Heart left ventricle (tissue), 16 donors: ENCODE measurements around the gene ALDH3B2. TPM values are rescaled to one million over a fixed set of nuclear protein-coding genes. Genes with fewer than 3 reads are reported as not detected.

ENCODE experiments used
- ATAC-seq, 4 donors: fragments of 200-7000 bp; cut with Tn5 transposase; one replicate each; pipeline ENCODE4 v1.9.1; 2020 to 2022; ENCODE audit warnings: moderate library complexity in 4 of 4, mild to moderate bottlenecking in 3 of 4, moderate number of reproducible peaks in 1 of 4
- DNase-seq, 5 donors: peaks; one replicate each; pipeline ENCODE4 v3.0.0-alpha.2; 2020
- H3K27ac ChIP-seq, 12 donors: fragments of 200-600 bp; sonication (generic) in 4 of 12; one replicate each; pipeline versions ENCODE4 v1.5.0 to v1.8.0; 2016 to 2022; ENCODE audit warnings: mild to moderate bottlenecking in 2 of 12
- H3K27me3 ChIP-seq, 9 donors: fragments of 200-600 bp; sonication (generic) in 2 of 9; one replicate each; pipeline versions ENCODE4 v1.5.1 to v1.8.0; 2016 to 2022; ENCODE audit warnings: mild to moderate bottlenecking in 3 of 9
- H3K36me3 ChIP-seq, 9 donors: fragments of 200-600 bp; sonication (generic) in 2 of 9; one replicate each; pipeline versions ENCODE4 v1.5.0 to v1.8.0; 2018 to 2022; ENCODE audit warnings: mild to moderate bottlenecking in 2 of 9
- H3K4me1 ChIP-seq, 12 donors: fragments of 200-600 bp; sonication (generic) in 4 of 12; one replicate each; pipeline versions ENCODE4 v1.5.0 to v1.8.0; 2016 to 2022; ENCODE audit warnings: mild to moderate bottlenecking in 3 of 12
- H3K4me3 ChIP-seq, 12 donors: fragments of 200-600 bp; sonication (generic) in 4 of 12; one replicate each; pipeline versions ENCODE4 v1.5.0 to v1.8.0; 2017 to 2022; ENCODE audit warnings: mild to moderate bottlenecking in 9 of 12, moderate library complexity in 4 of 12
- H3K9me3 ChIP-seq, 12 donors: fragments of 200-600 bp; sonication (generic) in 4 of 12; one replicate each; pipeline versions ENCODE4 v1.5.0 to v1.8.0; 2016 to 2022; ENCODE audit warnings: mild to moderate bottlenecking in 1 of 12
- CTCF ChIP-seq, 12 donors: fragments of 200-600 bp; sonication (generic) in 4 of 12; IDR thresholded peaks; one replicate each; pipeline versions ENCODE4 v1.5.0 to v1.8.0; 2018 to 2022; ENCODE audit warnings: antibody characterized with exemption in 12 of 12, mild to moderate bottlenecking in 5 of 12
- POLR2A ChIP-seq, 2 donors: fragments of 450-650 bp; IDR thresholded peaks; one replicate each; pipeline ENCODE4 v1.6.1; 2017; ENCODE audit warnings: antibody characterized with exemption in 2 of 2, mild to moderate bottlenecking in 2 of 2, moderate library complexity in 2 of 2
- WGBS, 4 donors: extraction: QIAGEN DNeasy Blood & Tissue Kit in 2 of 4; methylation state at CpG; one replicate each; pipeline versions ENCODE4 v1.1.5 to v1.1.7; 2013 to 2018; 5-methylcytosine and 5-hydroxymethylcytosine counted together
- intact Hi-C, 10 donors: fragments of 100-400 bp; cut with DNase I; formaldehyde crosslinking; loops; one replicate each; pipeline versions ENCODE4 v1.11.1 to v1.14.2; 2022
- polyA plus RNA-seq, 2 donors: library from polyadenylated mRNA; stranded (reverse); fragments of 200-250 nt; gene quantifications; one replicate each; pipeline ENCODE4 v1.2.3, GENCODE V29; 2013
- total RNA-seq, 9 donors: library from RNA; depleted of rRNA in 2 of 9; stranded (reverse); fragments of >200 nt in 2 of 9; fragmentation: NEBNext Ultra II Directional in 3 of 9; extraction: Animal tissue kit (Norgen Biotek cat#: 25700) in 3 of 9; gene quantifications; one replicate each; pipeline versions ENCODE4 v1.1.0 to v1.2.4, GENCODE V29; 2016 to 2023
- donor health status: ischemic (EF 13 %, LVEDD 7.1; RV severe dilation, severe dysfunction).
- donor health status: healthy with polysubstance abuse.
- donor health status: DM: no; HTN: yes; CAD: no.
- donor health status: DM: no; HTN: no; CAD: no.
- donor health status: ischemic (EF 25% LVEDD 6.9; RV normal size, moderate dysfunction).
- donor health status: ischemic (EF 25% LVEDD 5.7; RV mildly dilated, moderate dysfunction).
- donor health status: healthy.
- donor health status: DM: yes; HTN: yes; CAD: no.
- donor health status: ischemic (EF 35%, LVEDD 5.7; RV mildly dilated, moderate dysfunction).
- donor health status: nonischemic (EF 11% LVEDD 7.7; RV severe dilation, severe dysfunction).
- donor health status: DM: yes; HTN: yes; CAD: no.
- donor health status: PGD.
- donor health status: ischemic (EF 29% LVEDD 5.4; RV normal size, mild dysfunction).
- donor health status: nonischemic (EF 23%, LVEDD 6.1; RV moderate dilation, normal function).

Gene ALDH3B2
- total and polyA plus RNA-seq, 11 donors, result not detected

- H3K27me3 ChIP-seq, result peaks cover 0 to 15% (median 0%) of the 10 kb centered on the region in 9 donors
- no peak for TF ChIP-seq CTCF (IDR thresholded peaks at IDR 0.05)
- no peak for TF ChIP-seq POLR2A (IDR thresholded peaks at IDR 0.05)
- no peaks in the 10 kb centered on the region for H3K9me3 ChIP-seq
- peaks cover 0 to 18% (median 13%) of the 10 kb centered on the region in 9 donors for H3K36me3 ChIP-seq
- DNase-seq (no peak), ATAC-seq (peak in 3 of 4 donors; percentile 9 to 36 (median 21))
- H3K4me1 ChIP-seq, result peaks cover 0 to 38% (median 12%) of the 10 kb centered on the region in 12 donors
- no peak overlapping the region for H3K4me3 ChIP-seq
- H3K27ac ChIP-seq, result peak overlapping the region in 2 of 12 donors; percentile 42 to 57
- WGBS, 4 donors, result 19 to 46% (median 25%) methylated on average over 9 to 11 of the region's 11 CpGs
- intact Hi-C loops, result no loop called here
Observed at GRCh38 chr11:67616431-67617242, 57.8 kb downstream of the ALDH3B2 start.

- peak in 2 of 4 donors; percentile 3 to 6 for ATAC-seq
Observed at GRCh38 chr11:67615728-67616430, 58.5 kb downstream of the ALDH3B2 start.

GRCh38 chr11:67614730-67615714 lies 59.4 kb downstream of the ALDH3B2 start:
- Histone ChIP-seq H3K4me3 (no peak overlapping the region), H3K9me3 (no peaks in the 10 kb centered on the region), H3K27me3 (peaks cover 0 to 15% (median 0%) of the 10 kb centered on the region in 9 donors), H3K4me1 (peaks cover 0 to 38% (median 12%) of the 10 kb centered on the region in 12 donors), H3K27ac (peak overlapping the region in 4 of 12 donors; percentile 53 to 88 (median 59)), H3K36me3 (peaks cover 0 to 34% (median 29%) of the 10 kb centered on the region in 9 donors)
- intact Hi-C loops, result loop anchor here in 1 of 10 donors (5.0 kb wide), 1 partner anchor 47 kb away; no protein-coding TSS in a partner anchor
- DNase-seq (peak in 3 of 5 donors; percentile 38 to 69 (median 67)), ATAC-seq (peak; percentile 5 to 49 (median 24))
- TF ChIP-seq POLR2A (IDR thresholded peaks at IDR 0.05), result no peak
- peak; percentile 19 to 56 (median 38) for TF ChIP-seq CTCF (IDR thresholded peaks at IDR 0.05)
- WGBS, 4 donors, result 82 to 90% (median 83%) methylated on average over 7 to 18 of the region's 18 CpGs

More at GRCh38 chr11:67615728-67616430, 58.5 kb downstream of the ALDH3B2 start:
- WGBS, 4 donors, result 30 to 60% (median 47%) methylated on average over 28 to 34 of the region's 34 CpGs
- Histone ChIP-seq H3K27ac (peak overlapping the region in 1 of 12 donors; percentile 29), H3K4me1 (peaks cover 0 to 38% (median 12%) of the 10 kb centered on the region in 12 donors), H3K27me3 (peaks cover 0 to 15% (median 0%) of the 10 kb centered on the region in 9 donors), H3K9me3 (no peaks in the 10 kb centered on the region), H3K36me3 (peaks cover 0 to 25% (median 20%) of the 10 kb centered on the region in 9 donors), H3K4me3 (no peak overlapping the region)
- intact Hi-C loops, result no loop called here
- DNase-seq, result peak in 1 of 5 donors; percentile 58
- TF ChIP-seq POLR2A (IDR thresholded peaks at IDR 0.05), result no peak
- TF ChIP-seq CTCF (IDR thresholded peaks at IDR 0.05), result peak in 1 of 12 donors; percentile 5
